A549 (cell line): ENCODE results near the gene TMEM115.

Source experiments
- CEBPB ChIP-seq, 2 experiments: fragments of >200 bp in 1 of 2; sonication (Bioruptor Twin) in 1 of 2; formaldehyde crosslinking in 1 of 2; IDR thresholded peaks; 2 replicates each; pipeline ENCODE4 v1.6.1; 2012 to 2016
- ESRRA ChIP-seq: fragments of 150-350 bp; IDR thresholded peaks from 2 replicates; pipeline ENCODE4 v1.6.1; 2014; ENCODE audit warnings: mild to moderate bottlenecking, low read length, borderline replicate concordance
- FOSL2 ChIP-seq, 2 experiments: fragments of 450-650 bp in 1 of 2; fragments of >200 bp in 1 of 2; sonication (Bioruptor Twin) in 1 of 2; formaldehyde crosslinking; IDR thresholded peaks; 2 replicates each; pipeline versions ENCODE4 v1.5.0 to v1.6.1; 2016 to 2020; ENCODE audit warnings: mild to moderate bottlenecking in 1 of 2, moderate library complexity in 1 of 2
- JUNB ChIP-seq: fragments of >200 bp; sonication (Bioruptor Twin); formaldehyde crosslinking; IDR thresholded peaks from 2 replicates; pipeline ENCODE4 v1.6.1; 2016
- KDM1A ChIP-seq: fragments of 200-600 bp; sonication (generic); IDR thresholded peaks from 2 replicates; pipeline ENCODE4 v1.6.1; 2016; ENCODE audit warnings: low read depth, mild to moderate bottlenecking
- MYC ChIP-seq: IDR thresholded peaks from 2 replicates; pipeline ENCODE4 v1.6.1; 2012; ENCODE audit warnings: mild to moderate bottlenecking, inconsistent platforms, low read length, improper control_type of control experiment, borderline replicate concordance
- POLR2A ChIP-seq: IDR thresholded peaks from 2 replicates; pipeline ENCODE4 v1.6.1; 2012; ENCODE audit warnings: mild to moderate bottlenecking, low read length
- RAD21 ChIP-seq, 2 experiments: fragments of >200 bp in 1 of 2; sonication (Bioruptor Twin) in 1 of 2; formaldehyde crosslinking in 1 of 2; IDR thresholded peaks in 1 of 2; conservative IDR thresholded peaks in 1 of 2; 2 replicates in 1 of 2; 3 replicates in 1 of 2; pipeline ENCODE4 v1.6.1; 2012 to 2018; ENCODE audit warnings: inconsistent platforms in 1 of 2
- REST ChIP-seq: fragments of 200-600 bp; sonication (generic); IDR thresholded peaks from 2 replicates; pipeline ENCODE4 v1.6.1; 2016; ENCODE audit warnings: antibody characterized with exemption, mild to moderate bottlenecking, moderate library complexity
- TP53 ChIP-seq: fragments of 250-450 bp; sonication (Bioruptor Pico); IDR thresholded peaks from 2 replicates; pipeline ENCODE4 v1.5.0; 2021; ENCODE audit warnings: mild to moderate bottlenecking, moderate library complexity
- ZFP36 ChIP-seq: fragments of 450-650 bp; IDR thresholded peaks from 2 replicates; pipeline ENCODE4 v1.6.1; 2014; ENCODE audit warnings: borderline replicate concordance; ENCODE audit not compliant: partially characterized antibody
- TF ChIP-seq, protein P1 (sequence below): fragments of >200 bp; sonication (Bioruptor Twin); formaldehyde crosslinking; IDR thresholded peaks from 3 replicates; pipeline ENCODE4 v1.5.1; 2016
- TF ChIP-seq, protein P2 (sequence below): IDR thresholded peaks from 2 replicates; pipeline ENCODE4 v1.6.1; 2012

GRCh38 chr3:50350527-50351322, 8.6 kb downstream of the TMEM115 start, which contains the start of the genes CYB561D2 and NPRL2:
- TF ChIP-seq JUNB (no peak), MYC (no peak), POLR2A (peak; percentile 68), ZFP36 (no peak), TP53 (no peak), CEBPB (IDR thresholded peaks at IDR 0.05) (no peak), ESRRA (no peak), RAD21 (conservative IDR thresholded peaks at IDR 0.05 in 1 of 2, IDR thresholded peaks at IDR 0.05 in 1 of 2) (no peak), KDM1A (no peak), FOSL2 (IDR thresholded peaks at IDR 0.05) (no peak), FOSL2 (CRISPR knock-in tag; IDR thresholded peaks at IDR 0.05) (no peak), REST (no peak)
- TF ChIP-seq, protein P1, sequence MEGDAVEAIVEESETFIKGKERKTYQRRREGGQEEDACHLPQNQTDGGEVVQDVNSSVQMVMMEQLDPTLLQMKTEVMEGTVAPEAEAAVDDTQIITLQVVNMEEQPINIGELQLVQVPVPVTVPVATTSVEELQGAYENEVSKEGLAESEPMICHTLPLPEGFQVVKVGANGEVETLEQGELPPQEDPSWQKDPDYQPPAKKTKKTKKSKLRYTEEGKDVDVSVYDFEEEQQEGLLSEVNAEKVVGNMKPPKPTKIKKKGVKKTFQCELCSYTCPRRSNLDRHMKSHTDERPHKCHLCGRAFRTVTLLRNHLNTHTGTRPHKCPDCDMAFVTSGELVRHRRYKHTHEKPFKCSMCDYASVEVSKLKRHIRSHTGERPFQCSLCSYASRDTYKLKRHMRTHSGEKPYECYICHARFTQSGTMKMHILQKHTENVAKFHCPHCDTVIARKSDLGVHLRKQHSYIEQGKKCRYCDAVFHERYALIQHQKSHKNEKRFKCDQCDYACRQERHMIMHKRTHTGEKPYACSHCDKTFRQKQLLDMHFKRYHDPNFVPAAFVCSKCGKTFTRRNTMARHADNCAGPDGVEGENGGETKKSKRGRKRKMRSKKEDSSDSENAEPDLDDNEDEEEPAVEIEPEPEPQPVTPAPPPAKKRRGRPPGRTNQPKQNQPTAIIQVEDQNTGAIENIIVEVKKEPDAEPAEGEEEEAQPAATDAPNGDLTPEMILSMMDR, result no peak
- TF ChIP-seq, protein P2, sequence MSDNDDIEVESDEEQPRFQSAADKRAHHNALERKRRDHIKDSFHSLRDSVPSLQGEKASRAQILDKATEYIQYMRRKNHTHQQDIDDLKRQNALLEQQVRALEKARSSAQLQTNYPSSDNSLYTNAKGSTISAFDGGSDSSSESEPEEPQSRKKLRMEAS, result peak; percentile 96
